ENCODE measurements around the gene CHRM2.
"Not testable (repeated sequence)": the region's sequence is repeated elsewhere in the genome, so short reads cannot be mapped to it uniquely, and the experiment has no call there.

CHRM2 gene

GRCh38 chr7:136868496-136869000 lies at the start of gene CHRM2:
Gene CHRM2 (plus strand): TSS chr7:136868652. CDS start chr7:137014866, 146,214 bp downstream.
- no peak for DNase-seq (ENCODE audit: low read depth)

- not testable (repeated sequence) for DNase-seq (ENCODE audit: low read depth)
Observed at GRCh38 chr7:136831398-136831797, 37.1 kb upstream of the CHRM2 start.

GRCh38 chr7:136845899-136846465 lies 22.5 kb upstream of the CHRM2 start:
- no peak for DNase-seq (ENCODE audit: low read depth)

GRCh38 chr7:136847858-136848257 lies 20.6 kb upstream of the CHRM2 start:
- no peak for DNase-seq (ENCODE audit: low read depth)

GRCh38 chr7:136853654-136854053 lies 14.8 kb upstream of the CHRM2 start:
- DNase-seq (ENCODE audit: low read depth), result no peak

- no peak for DNase-seq (ENCODE audit: low read depth)
Observed at GRCh38 chr7:136857573-136857972, 10.9 kb upstream of the CHRM2 start.

- DNase-seq (ENCODE audit: low read depth), result no peak
Observed at GRCh38 chr7:136859803-136860202, 8.6 kb upstream of the CHRM2 start.

- no peak for DNase-seq (ENCODE audit: low read depth)
Observed at GRCh38 chr7:136865236-136865635, 3.2 kb upstream of the CHRM2 start.

GRCh38 chr7:136865777-136866176 lies 2.7 kb upstream of the CHRM2 start:
- DNase-seq (ENCODE audit: low read depth), result no peak

- no peak for DNase-seq (ENCODE audit: low read depth)
Observed at GRCh38 chr7:136869001-136869961, 829 bp downstream of the CHRM2 start.

- DNase-seq (ENCODE audit: low read depth), result no peak
Observed at GRCh38 chr7:136869991-136870865, 1.8 kb downstream of the CHRM2 start.

GRCh38 chr7:136870866-136871487 lies 2.5 kb downstream of the CHRM2 start:
- DNase-seq (ENCODE audit: low read depth), result no peak

GRCh38 chr7:136874393-136875032 lies 6.1 kb downstream of the CHRM2 start:
- DNase-seq (ENCODE audit: low read depth), result no peak

- DNase-seq (ENCODE audit: low read depth), result no peak
Observed at GRCh38 chr7:136877509-136877908, 9.1 kb downstream of the CHRM2 start.

GRCh38 chr7:136877990-136878389 lies 9.5 kb downstream of the CHRM2 start:
- DNase-seq (ENCODE audit: low read depth), result no peak

GRCh38 chr7:136878878-136879277 lies 10.4 kb downstream of the CHRM2 start:
- DNase-seq (ENCODE audit: low read depth), result no peak

- no peak for DNase-seq (ENCODE audit: low read depth)
Observed at GRCh38 chr7:136883046-136883445, 14.6 kb downstream of the CHRM2 start.

- no peak for DNase-seq (ENCODE audit: low read depth)
Observed at GRCh38 chr7:136884492-136884891, 16.0 kb downstream of the CHRM2 start.

GRCh38 chr7:136887317-136887716 lies 18.9 kb downstream of the CHRM2 start:
- DNase-seq (ENCODE audit: low read depth), result no peak

GRCh38 chr7:136890399-136890798 lies 21.9 kb downstream of the CHRM2 start:
- no peak for DNase-seq (ENCODE audit: low read depth)

GRCh38 chr7:136891850-136892249 lies 23.4 kb downstream of the CHRM2 start:
- no peak for DNase-seq (ENCODE audit: low read depth)

Data from GM04504 (cell line).